HepG2 (cell line): ENCODE measurements around the gene SLC16A11. TPM values are rescaled to one million over a fixed set of nuclear protein-coding genes. Genes with fewer than 3 reads are reported as not detected.
A peak's percentile ranks its signal among the peaks of the same experiment; 100 is the strongest.

Source experiments
- ATAC-seq: fragments of 200-7000 bp; cut with Tn5 transposase; 3 replicates; pipeline ENCODE4 v1.9.1; 2020; ENCODE audit warnings: mild to moderate bottlenecking, moderate library complexity
- BruUV-seq: library from RNA; stranded (reverse); fragments of 400-500 nt; replicated peaks from 2 replicates; lab custom pipeline; 2021; lab: Mats Ljungman, UMichigan
- CTCF ChIA-PET: fragments of 300-600 bp; formaldehyde crosslinking; extraction: SDS; loops from one replicate; lab custom pipeline; 2021; ENCODE audit warnings: low total read pairs, inconsistent platforms, low intra/inter-chr PET ratio; lab: Yijun Ruan, JAX
- POLR2A ChIA-PET: fragments of 350-600 bp; sonication (Branson Sonifier 250); formaldehyde crosslinking; loops from one replicate; lab custom pipeline; 2020; ENCODE audit warnings: antibody characterized with exemption, inconsistent platforms; lab: Yijun Ruan, JAX
- DNase-seq: peaks from one replicate; pipeline ENCODE4 v3.0.0-alpha.2; 2015; ENCODE audit warnings: low spot score
- FAIRE-seq: peaks from 3 replicates; lab custom pipeline; 2011; peaks lifted over from hg19 to GRCh38; lab: Jason Lieb, UNC
- H2AFZ ChIP-seq: one replicate; pipeline ENCODE4 v1.6.1; 2011; ENCODE audit warnings: low read length, inconsistent platforms
- H3K27ac ChIP-seq: fragments of 300-600 bp; 3 replicates; pipeline ENCODE4 v1.8.0; 2011; ENCODE audit warnings: mixed run types, mild to moderate bottlenecking, mixed read lengths, low read length, inconsistent platforms; ENCODE audit not compliant: insufficient read depth; ENCODE audit errors: extremely low read length
- H3K27me3 ChIP-seq, 2 experiments: fragments of 200-600 bp in 1 of 2; 2 replicates in 1 of 2; 3 replicates in 1 of 2; pipeline versions ENCODE4 v1.6.0 to v1.8.0; 2011; ENCODE audit warnings: low read length in 2 of 2, mild to moderate bottlenecking in 2 of 2, moderate library complexity in 2 of 2, inconsistent platforms in 1 of 2; ENCODE audit not compliant: insufficient read depth in 2 of 2, control insufficient read depth in 1 of 2
- H3K36me3 ChIP-seq, 2 experiments: fragments of 200-600 bp in 1 of 2; replicated peaks in 1 of 2; 2 replicates in 1 of 2; 3 replicates in 1 of 2; pipeline versions ENCODE4 v1.5.1 to v1.8.0; 2011; ENCODE audit warnings: low read length in 2 of 2, inconsistent platforms in 1 of 2; ENCODE audit not compliant: insufficient read depth in 2 of 2, control insufficient read depth in 1 of 2
- H3K4me1 ChIP-seq: 2 replicates; pipeline ENCODE4 v1.5.1; 2012; ENCODE audit warnings: low read length, inconsistent platforms; ENCODE audit not compliant: insufficient read depth
- H3K4me2 ChIP-seq: 2 replicates; pipeline ENCODE4 v1.6.0; 2011; ENCODE audit warnings: low read depth, low read length, inconsistent platforms
- H3K4me3 ChIP-seq, 3 experiments: fragments of 200-600 bp in 1 of 3; sonication (generic), shearing (Covaris generic) in 1 of 3; replicated peaks in 1 of 3; 2 replicates each; pipeline ENCODE4 v1.5.1; 2011 to 2016; ENCODE audit warnings: low read length in 3 of 3, inconsistent platforms in 2 of 3, low read depth in 2 of 3, mild to moderate bottlenecking in 2 of 3, control low read depth in 1 of 3, mixed read lengths in 1 of 3; ENCODE audit not compliant: insufficient read depth in 1 of 3
- H3K79me2 ChIP-seq: one replicate; pipeline ENCODE4 v1.6.1; 2011; ENCODE audit warnings: low read length, inconsistent platforms; ENCODE audit not compliant: insufficient read depth
- H3K9ac ChIP-seq: 2 replicates; pipeline ENCODE4 v1.6.0; 2011; ENCODE audit warnings: mild to moderate bottlenecking, low read depth, low read length, inconsistent platforms; ENCODE audit not compliant: insufficient read depth
- H3K9me3 ChIP-seq: 2 replicates; pipeline ENCODE4 v1.5.1; 2012; ENCODE audit warnings: mild to moderate bottlenecking, low read length
- H4K20me1 ChIP-seq: 2 replicates; pipeline ENCODE4 v1.6.0; 2011; ENCODE audit warnings: inconsistent platforms, mild to moderate bottlenecking, low read length, moderate library complexity; ENCODE audit not compliant: insufficient read depth
- MAFF ChIP-seq: IDR thresholded peaks from 2 replicates; pipeline ENCODE4 v1.6.1; 2011; ENCODE audit warnings: low read depth, low read length, improper control_type of control experiment
- MAFK ChIP-seq, 2 experiments: IDR thresholded peaks in 1 of 2; conservative IDR thresholded peaks in 1 of 2; 2 replicates each; pipeline ENCODE4 v1.6.1; 2011; ENCODE audit warnings: improper control_type of control experiment in 2 of 2, low read length in 2 of 2
- ZNF10 ChIP-seq: sonication (generic); formaldehyde crosslinking; IDR thresholded peaks from 2 replicates; pipeline ENCODE4 v1.4.0; 2020; ENCODE audit warnings: mild to moderate bottlenecking, low read depth, missing genetic modification reagents, borderline replicate concordance
- ZNF30 ChIP-seq: sonication (generic); formaldehyde crosslinking; IDR thresholded peaks from 2 replicates; pipeline ENCODE4 v1.5.0; 2020; ENCODE audit warnings: mild to moderate bottlenecking, missing genetic modification reagents
- ZNF747 ChIP-seq: sonication (generic); formaldehyde crosslinking; IDR thresholded peaks from 2 replicates; pipeline ENCODE4 v1.8.1; 2023; ENCODE audit warnings: missing genetic modification reagents, mild to moderate bottlenecking, borderline replicate concordance
- WGBS: methylation state at CpG from one replicate; pipeline ENCODE4 v1.1.6; 2017; ENCODE audit warnings: low lambda C conversion rate; 5-methylcytosine and 5-hydroxymethylcytosine counted together
- in situ Hi-C: cut with HindIII; loops from 2 replicates; pipeline ENCODE4 v1.10.0; 2017; ENCODE audit warnings: low pct_unique_long_range_greater_than_20kb; ENCODE audit not compliant: extremely low pct_ligation_motif_present
- intact Hi-C: fragments of 100-400 bp; cut with micrococcal nuclease; formaldehyde crosslinking; loops from one replicate; pipeline ENCODE4 v1.10.0; 2022; ENCODE audit not compliant: unreplicated experiment
- polyA plus RNA-seq, 8 experiments: library from polyadenylated mRNA; depleted of rRNA in 3 of 8; stranded (reverse) in 7 of 8; unstranded in 1 of 8; fragments of >200 nt; fragmentation: Illumina TruSeq in 4 of 8; extraction: Trizol in 4 of 8; gene quantifications; 2 replicates each; pipeline versions ENCODE4 v1.2.1 to v1.2.3, GENCODE V29; 2011 to 2016; ENCODE audit warnings: low read depth in 4 of 8, missing spikeins in 1 of 8, mixed read lengths in 1 of 8; ENCODE audit not compliant: insufficient read depth in 1 of 8
- total RNA-seq, 5 experiments: library from RNA; depleted of rRNA; stranded (reverse); fragments of >200 nt; fragmentation: Illumina TruSeq; extraction: Trizol; gene quantifications; 2 replicates each; pipeline ENCODE4 v1.2.3, GENCODE V29; 2016; ENCODE audit warnings: low read depth in 1 of 5
- TF ChIP-seq, protein P1 (sequence below): sonication (generic); formaldehyde crosslinking; IDR thresholded peaks from 2 replicates; pipeline ENCODE4 v1.9.0; 2022; ENCODE audit warnings: low read depth, missing genetic modification reagents

The SLC16A11 gene
- total and polyA plus RNA-seq, 2 of the 13 experiments (the other 11 are each of a cell fraction or from before 2014, with no cell fraction given), result not detected

DNA sequence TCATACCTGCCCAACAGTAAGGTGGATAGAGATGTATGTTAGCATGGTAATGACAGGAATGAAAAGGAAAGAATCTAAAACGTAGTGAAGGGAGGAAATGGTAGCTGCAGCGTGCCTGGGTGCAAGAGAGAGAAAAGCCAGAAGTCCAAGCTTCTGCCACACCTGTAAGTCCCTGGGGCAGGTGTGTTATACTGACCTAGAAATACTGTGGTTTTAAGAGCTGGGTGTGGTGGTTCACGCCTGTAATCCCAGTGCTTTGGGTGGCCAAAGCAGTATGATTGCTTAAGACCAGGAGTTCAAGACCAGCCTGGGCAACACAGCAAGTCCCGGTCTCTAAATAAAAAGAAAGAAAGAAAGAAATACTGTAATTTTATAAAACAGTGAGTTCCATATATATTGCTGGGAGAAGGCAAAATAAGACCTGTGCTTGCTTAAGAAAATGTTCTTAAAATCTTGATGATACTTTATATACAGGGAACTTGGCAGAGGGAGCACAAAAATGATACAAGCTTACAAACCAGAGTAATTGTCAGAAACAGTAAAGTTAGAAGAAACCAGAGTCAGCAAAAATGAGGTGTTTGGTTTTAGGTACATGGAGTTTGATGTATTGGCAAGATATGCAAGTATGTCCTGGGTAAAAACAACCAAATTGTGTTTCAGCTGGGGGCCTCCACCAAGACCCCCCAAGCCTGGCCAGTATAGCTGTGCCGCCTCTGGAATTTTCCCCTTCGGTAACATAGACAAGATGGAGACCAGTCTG, 41.4 kb downstream of the SLC16A11 start:
- in situ Hi-C loops, result loop anchor here (5.0 to 10.0 kb wide), 2 partner anchors 90 to 148 kb away; no protein-coding TSS in a partner anchor
- POLR2A ChIA-PET, result no interaction called here
- FAIRE-seq, result no peak

More for the DNA sequence above, 41.4 kb downstream of the SLC16A11 start:
- no peaks in the 10 kb centered on the region for H3K27me3 ChIP-seq
- no peaks in the 10 kb centered on the region for H3K9me3 ChIP-seq
- TF ChIP-seq ZNF747 (CRISPR knock-in tag), result no peak
- TF ChIP-seq, protein P1, sequence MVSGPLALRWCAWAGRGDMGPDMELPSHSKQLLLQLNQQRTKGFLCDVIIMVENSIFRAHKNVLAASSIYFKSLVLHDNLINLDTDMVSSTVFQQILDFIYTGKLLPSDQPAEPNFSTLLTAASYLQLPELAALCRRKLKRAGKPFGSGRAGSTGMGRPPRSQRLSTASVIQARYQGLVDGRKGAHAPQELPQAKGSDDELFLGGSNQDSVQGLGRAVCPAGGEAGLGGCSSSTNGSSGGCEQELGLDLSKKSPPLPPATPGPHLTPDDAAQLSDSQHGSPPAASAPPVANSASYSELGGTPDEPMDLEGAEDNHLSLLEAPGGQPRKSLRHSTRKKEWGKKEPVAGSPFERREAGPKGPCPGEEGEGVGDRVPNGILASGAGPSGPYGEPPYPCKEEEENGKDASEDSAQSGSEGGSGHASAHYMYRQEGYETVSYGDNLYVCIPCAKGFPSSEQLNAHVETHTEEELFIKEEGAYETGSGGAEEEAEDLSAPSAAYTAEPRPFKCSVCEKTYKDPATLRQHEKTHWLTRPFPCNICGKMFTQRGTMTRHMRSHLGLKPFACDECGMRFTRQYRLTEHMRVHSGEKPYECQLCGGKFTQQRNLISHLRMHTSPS (CRISPR knock-in tag), result no peak
- no peak for TF ChIP-seq ZNF10 (CRISPR knock-in tag)
- no peak for TF ChIP-seq ZNF30 (CRISPR knock-in tag)
- TF ChIP-seq MAFF, result peak; percentile 58; the same call in 1 of the 2 replicates
- peak; percentile 66 to 75 for TF ChIP-seq MAFK (conservative IDR thresholded peaks at IDR 0.05 in 1 of 2, IDR thresholded peaks at IDR 0.05 in 1 of 2; ENCODE audit: low read length in 2 of 2)
- no peak overlapping the region for H2AFZ ChIP-seq
- DNase-seq (no peak), ATAC-seq (no peak)
- CTCF ChIA-PET, result no interaction called here
- H3K4me3 ChIP-seq, result no peak overlapping the region
- peaks cover 16 to 46% of the 10 kb centered on the region in 2 experiments; a peak in 4 of 5 replicates for H3K36me3 ChIP-seq
- no peaks in the 10 kb centered on the region for H3K79me2 ChIP-seq
- H3K9ac ChIP-seq, result no peak overlapping the region
- H3K4me1 ChIP-seq, result no peaks in the 10 kb centered on the region
- BruUV-seq, result no TSS peak
- no peak overlapping the region for H3K27ac ChIP-seq
- H3K4me2 ChIP-seq, result no peak overlapping the region
- 95% methylated on average over 6 of the region's 6 CpGs for WGBS
- peaks cover 4% of the 10 kb centered on the region; the same call in 1 of the 2 replicates for H4K20me1 ChIP-seq
- intact Hi-C loops, result no loop called here
